HG03457 (cell line): Measurements from ENCODE around the gene RGCC.
"Not testable (repeated sequence)": the region's sequence is repeated elsewhere in the genome, so short reads cannot be mapped to it uniquely, and the experiment has no call there.

ENCODE experiments used
- ATAC-seq: cut with Tn5 transposase; IDR thresholded peaks from one replicate; pipeline ENCODE4 v1.9.1; 2021; ENCODE audit warnings: moderate number of reproducible peaks; ENCODE audit not compliant: unreplicated experiment

The RGCC gene

GRCh38 chr13:41456768-41457588, at the start of gene RGCC:
Gene RGCC (plus strand): TSS chr13:41457550. CDS start chr13:41457708, 158 bp downstream.
- ATAC-seq: peak; percentile 55

- ATAC-seq: no peak
Observed at GRCh38 chr13:41408121-41408520, 49.2 kb upstream of the RGCC start.

GRCh38 chr13:41408746-41409145, 48.6 kb upstream of the RGCC start:
- ATAC-seq: no peak

- ATAC-seq: no peak
Observed at GRCh38 chr13:41409611-41410010, 47.7 kb upstream of the RGCC start.

- no peak for ATAC-seq
Observed at GRCh38 chr13:41411060-41411459, 46.3 kb upstream of the RGCC start.

- ATAC-seq: no peak
Observed at GRCh38 chr13:41411522-41411921, 45.8 kb upstream of the RGCC start.

GRCh38 chr13:41413872-41414271, 43.5 kb upstream of the RGCC start:
- no peak for ATAC-seq

- ATAC-seq: no peak
Observed at GRCh38 chr13:41416276-41416675, 41.1 kb upstream of the RGCC start.

GRCh38 chr13:41418027-41418426, 39.3 kb upstream of the RGCC start:
- no peak for ATAC-seq

- no peak for ATAC-seq
Observed at GRCh38 chr13:41418731-41419130, 38.6 kb upstream of the RGCC start.

GRCh38 chr13:41419206-41419605, 38.1 kb upstream of the RGCC start:
- no peak for ATAC-seq

GRCh38 chr13:41420146-41420545, 37.2 kb upstream of the RGCC start:
- ATAC-seq: no peak

GRCh38 chr13:41421330-41421729, 36.0 kb upstream of the RGCC start:
- not testable (repeated sequence) for ATAC-seq

- ATAC-seq: not testable (repeated sequence)
Observed at GRCh38 chr13:41421983-41422382, 35.4 kb upstream of the RGCC start.

- ATAC-seq: not testable (repeated sequence)
Observed at GRCh38 chr13:41423259-41423658, 34.1 kb upstream of the RGCC start.

GRCh38 chr13:41424675-41425074, 32.7 kb upstream of the RGCC start:
- not testable (repeated sequence) for ATAC-seq

GRCh38 chr13:41426047-41426446, 31.3 kb upstream of the RGCC start:
- ATAC-seq: no peak

GRCh38 chr13:41427666-41428065, 29.7 kb upstream of the RGCC start:
- ATAC-seq: no peak

GRCh38 chr13:41428155-41428554, 29.2 kb upstream of the RGCC start:
- no peak for ATAC-seq

- not testable (repeated sequence) for ATAC-seq
Observed at GRCh38 chr13:41434030-41434429, 23.3 kb upstream of the RGCC start.

GRCh38 chr13:41434831-41435520, 22.4 kb upstream of the RGCC start:
- ATAC-seq: no peak

- ATAC-seq: no peak
Observed at GRCh38 chr13:41443969-41444368, 13.4 kb upstream of the RGCC start.
